Lower leg skin (tissue), 3 donors: ENCODE data around the gene PPFIBP2.

Experiments
- POLR2A ChIP-seq, 2 donors: fragments of 450-650 bp; IDR thresholded peaks; one replicate each; pipeline ENCODE4 v1.6.1; 2016 to 2017; ENCODE audit warnings: antibody characterized with exemption in 2 of 2, mild to moderate bottlenecking in 1 of 2, moderate library complexity in 1 of 2
- TF ChIP-seq, protein P1 (sequence below), 3 donors: fragments of 450-650 bp; IDR thresholded peaks; one replicate each; pipeline ENCODE4 v1.5.1; 2016; ENCODE audit warnings: antibody characterized with exemption in 3 of 3, mild to moderate bottlenecking in 3 of 3, moderate library complexity in 2 of 3

DNA sequence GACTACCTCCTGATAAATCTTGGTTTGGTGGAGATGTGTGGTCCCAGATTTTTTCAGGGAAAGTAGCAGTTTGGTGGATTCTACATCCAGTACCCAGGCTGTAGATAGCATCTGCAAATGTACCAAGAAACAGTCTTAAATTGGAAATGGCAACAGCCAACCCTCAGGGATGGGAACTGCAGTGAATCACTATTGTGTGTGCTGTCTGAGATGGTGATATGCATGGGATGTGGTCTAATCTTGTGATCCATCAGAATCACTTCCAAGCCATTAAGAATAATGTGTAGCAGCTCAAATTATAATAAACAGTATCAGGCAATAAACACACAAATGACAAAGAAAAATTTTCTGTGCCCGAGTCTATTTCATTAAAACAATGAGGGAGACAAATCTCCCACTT, 25.1 kb upstream of the PPFIBP2 start:
- TF ChIP-seq, protein P1, sequence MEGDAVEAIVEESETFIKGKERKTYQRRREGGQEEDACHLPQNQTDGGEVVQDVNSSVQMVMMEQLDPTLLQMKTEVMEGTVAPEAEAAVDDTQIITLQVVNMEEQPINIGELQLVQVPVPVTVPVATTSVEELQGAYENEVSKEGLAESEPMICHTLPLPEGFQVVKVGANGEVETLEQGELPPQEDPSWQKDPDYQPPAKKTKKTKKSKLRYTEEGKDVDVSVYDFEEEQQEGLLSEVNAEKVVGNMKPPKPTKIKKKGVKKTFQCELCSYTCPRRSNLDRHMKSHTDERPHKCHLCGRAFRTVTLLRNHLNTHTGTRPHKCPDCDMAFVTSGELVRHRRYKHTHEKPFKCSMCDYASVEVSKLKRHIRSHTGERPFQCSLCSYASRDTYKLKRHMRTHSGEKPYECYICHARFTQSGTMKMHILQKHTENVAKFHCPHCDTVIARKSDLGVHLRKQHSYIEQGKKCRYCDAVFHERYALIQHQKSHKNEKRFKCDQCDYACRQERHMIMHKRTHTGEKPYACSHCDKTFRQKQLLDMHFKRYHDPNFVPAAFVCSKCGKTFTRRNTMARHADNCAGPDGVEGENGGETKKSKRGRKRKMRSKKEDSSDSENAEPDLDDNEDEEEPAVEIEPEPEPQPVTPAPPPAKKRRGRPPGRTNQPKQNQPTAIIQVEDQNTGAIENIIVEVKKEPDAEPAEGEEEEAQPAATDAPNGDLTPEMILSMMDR (IDR thresholded peaks at IDR 0.05): no peak
- TF ChIP-seq POLR2A (IDR thresholded peaks at IDR 0.05): no peak
